ENCODE data around the gene MED16. TPM values are rescaled to one million over a fixed set of nuclear protein-coding genes. Genes with fewer than 3 reads are reported as not detected.
A peak's percentile ranks its signal among the peaks of the same experiment; 100 is the strongest.

The MED16 gene
- total and polyA plus RNA-seq, 10 of the 15 experiments (the other 5 are each of a cell fraction or from before 2014, with no cell fraction given), result 0.56 to 51.1 (median 13.6) TPM

- TF ChIP-seq LARP7 (IDR thresholded peaks at IDR 0.05), result no peak
- no peak for TF ChIP-seq ATF2 (IDR thresholded peaks at IDR 0.05; ENCODE audit: low read length)
- no peak for TF ChIP-seq SUZ12 (IDR thresholded peaks at IDR 0.05; ENCODE audit: unreplicated experiment)
- no peak for TF ChIP-seq GATAD2B (conservative IDR thresholded peaks at IDR 0.05; ENCODE audit: low read depth)
- no peak for TF ChIP-seq MXI1 (IDR thresholded peaks at IDR 0.05; ENCODE audit: low read depth, low read length)
- TF ChIP-seq DPF2 (IDR thresholded peaks at IDR 0.05), result no peak
- no peak for TF ChIP-seq KLF5 (IDR thresholded peaks at IDR 0.05; ENCODE audit: partially characterized antibody)
- no peak for TF ChIP-seq CHD1 (IDR thresholded peaks at IDR 0.05; ENCODE audit: low read depth, low read length)
- TF ChIP-seq BACH1 (IDR thresholded peaks at IDR 0.05; ENCODE audit: borderline replicate concordance), result no peak
Measured at GRCh38 chr19:902093-902370, 9.0 kb upstream of the MED16 start (continued).

GRCh38 chr19:901216-902092 lies 8.5 kb upstream of the MED16 start:
- TF ChIP-seq POLR2A (IDR thresholded peaks at IDR 0.05; ENCODE audit: low read depth, low read length), result peak; percentile 22; the same call in 1 of the 2 replicates
- TF ChIP-seq ZBTB4 (CRISPR knock-in tag; IDR thresholded peaks at IDR 0.05), result no peak
- no peak for TF ChIP-seq NR2C2 (IDR thresholded peaks at IDR 0.05; ENCODE audit: borderline replicate concordance, control insufficient read depth, insufficient read length, low read depth)
- FAIRE-seq (no peak), DNase-seq (ENCODE audit: low read depth, low spot score) (no peak), ATAC-seq (no peak)
- no peak overlapping the region for H3K4me3 ChIP-seq
- H3K79me2 ChIP-seq (ENCODE audit: control insufficient read depth, insufficient read depth, low read length), result peaks cover 1% of the 10 kb centered on the region
- H3K36me3 ChIP-seq (ENCODE audit: control insufficient read depth in 2 of 2, insufficient read depth in 2 of 2, low read length in 1 of 2), result peaks cover 0 to 6% of the 10 kb centered on the region in 2 experiments; a peak in 2 of 4 replicates
- in situ Hi-C loops (cut with MboI), result no loop called here
- 92% methylated on average over 27 of the region's 27 CpGs for WGBS (ENCODE audit: insufficient coverage, insufficient replicate concordance, low lambda C conversion rate, missing lambda C conversion rate)
- intact Hi-C loops (cut with micrococcal nuclease; ENCODE audit: unreplicated experiment), result no loop called here
- H4K20me1 ChIP-seq (ENCODE audit: control insufficient read depth, insufficient read depth), result no peaks in the 10 kb centered on the region
- CTCF ChIA-PET, result no interaction called here
- H3K9ac ChIP-seq (ENCODE audit: control insufficient read depth, insufficient read depth, low read length), result no peak overlapping the region
- no peak overlapping the region for H2AFZ ChIP-seq (ENCODE audit: control insufficient read depth, low read depth, low read length)
- POLR2A ChIA-PET, result no interaction called here
- H3K4me1 ChIP-seq (ENCODE audit: control insufficient read depth, insufficient read depth, low read length), result peaks cover 8% of the 10 kb centered on the region
- SMC1A ChIA-PET (ENCODE audit: uncharacterized antibody, unreplicated experiment), result no interaction called here
- H3K27me3 ChIP-seq (replicated peaks in 1 of 2; ENCODE audit: control insufficient read depth in 2 of 2, insufficient read depth in 2 of 2, low read length in 1 of 2), result no peaks in the 10 kb centered on the region
- no peak overlapping the region for H3K27ac ChIP-seq (ENCODE audit: control insufficient read depth, insufficient read depth)
- RAD21 ChIA-PET (ENCODE audit: unreplicated experiment), result no interaction called here
- no peaks in the 10 kb centered on the region for H3K9me3 ChIP-seq (replicated peaks; ENCODE audit: control insufficient read depth, insufficient read depth, low read length)
- H3K4me2 ChIP-seq (ENCODE audit: control insufficient read depth, insufficient read depth), result no peak overlapping the region
- no TSS peak for BruUV-seq (replicated peaks)
